Endothelial cell (in vitro differentiated cells): ENCODE data around the gene MYO1D. TPM values are rescaled to one million over a fixed set of nuclear protein-coding genes. Genes with fewer than 3 reads are reported as not detected.

Source experiments
- DNase-seq: peaks from one replicate; pipeline ENCODE4 v3.0.0; 2021; ENCODE audit warnings: low spot score
- H3K27ac Mint-ChIP-seq: one replicate; pipeline ENCODE4 v1.8.0; 2021; ENCODE audit warnings: mixed read lengths, inconsistent platforms; ENCODE audit not compliant: unreplicated experiment
- H3K27me3 Mint-ChIP-seq: one replicate; pipeline ENCODE4 v1.8.0; 2021; ENCODE audit warnings: mild to moderate bottlenecking, moderate library complexity, mixed read lengths, inconsistent platforms; ENCODE audit not compliant: unreplicated experiment
- H3K36me3 Mint-ChIP-seq: one replicate; pipeline ENCODE4 v1.8.0; 2021; ENCODE audit warnings: mild to moderate bottlenecking, low read depth, mixed read lengths, inconsistent platforms; ENCODE audit not compliant: unreplicated experiment
- H3K4me1 Mint-ChIP-seq: one replicate; pipeline ENCODE4 v1.8.0; 2021; ENCODE audit warnings: mild to moderate bottlenecking, mixed read lengths, inconsistent platforms; ENCODE audit not compliant: unreplicated experiment
- H3K4me3 Mint-ChIP-seq: one replicate; pipeline ENCODE4 v1.8.0; 2021; ENCODE audit warnings: mild to moderate bottlenecking, mixed read lengths, inconsistent platforms; ENCODE audit not compliant: unreplicated experiment
- H3K9me3 Mint-ChIP-seq: one replicate; pipeline ENCODE4 v1.8.0; 2021; ENCODE audit warnings: mixed read lengths, inconsistent platforms; ENCODE audit not compliant: unreplicated experiment
- CTCF ChIP-seq: fragments of 200-600 bp; sonication (generic); IDR thresholded peaks from one replicate; pipeline ENCODE4 v1.5.0; 2021; ENCODE audit warnings: antibody characterized with exemption; ENCODE audit not compliant: unreplicated experiment
- total RNA-seq: library from RNA; stranded (reverse); fragmentation: NEBNext Ultra II Directional; extraction: Animal tissue kit (Norgen Biotek cat#: 25700); gene quantifications from one replicate; pipeline ENCODE4 v1.2.1, GENCODE V29; 2021; ENCODE audit not compliant: unreplicated experiment

The MYO1D gene
- total RNA-seq, 1 donor from 2014 or later: 26.4 TPM

GRCh38 chr17:32484041-32484461 is 392.9 kb downstream of the MYO1D start:
- H3K27me3 Mint-ChIP-seq: peaks cover 11% of the 10 kb centered on the region
- no peak overlapping the region for H3K27ac Mint-ChIP-seq
- peaks cover 10% of the 10 kb centered on the region for H3K4me1 Mint-ChIP-seq
- no peak for TF ChIP-seq CTCF
- no peak overlapping the region for H3K4me3 Mint-ChIP-seq
- no peaks in the 10 kb centered on the region for H3K9me3 Mint-ChIP-seq
- DNase-seq: no peak
- peaks cover 29% of the 10 kb centered on the region for H3K36me3 Mint-ChIP-seq

- TF ChIP-seq CTCF: no peak
- Mint-ChIP-seq H3K4me1 (peaks cover 10% of the 10 kb centered on the region), H3K36me3 (peaks cover 32% of the 10 kb centered on the region), H3K4me3 (no peak overlapping the region), H3K27ac (no peak overlapping the region), H3K9me3 (no peaks in the 10 kb centered on the region), H3K27me3 (peaks cover 11% of the 10 kb centered on the region)
- peak; percentile 38 for DNase-seq
These were observed 393.4 kb downstream of the MYO1D start for GRCh38 chr17:32483451-32484019.

GRCh38 chr17:32482568-32483320 is 394.2 kb downstream of the MYO1D start:
- DNase-seq: no peak
- TF ChIP-seq CTCF: no peak
- Mint-ChIP-seq H3K27me3 (peaks cover 7% of the 10 kb centered on the region), H3K36me3 (peaks cover 38% of the 10 kb centered on the region), H3K9me3 (no peaks in the 10 kb centered on the region), H3K27ac (no peak overlapping the region), H3K4me3 (no peak overlapping the region), H3K4me1 (peaks cover 5% of the 10 kb centered on the region)

DNA sequence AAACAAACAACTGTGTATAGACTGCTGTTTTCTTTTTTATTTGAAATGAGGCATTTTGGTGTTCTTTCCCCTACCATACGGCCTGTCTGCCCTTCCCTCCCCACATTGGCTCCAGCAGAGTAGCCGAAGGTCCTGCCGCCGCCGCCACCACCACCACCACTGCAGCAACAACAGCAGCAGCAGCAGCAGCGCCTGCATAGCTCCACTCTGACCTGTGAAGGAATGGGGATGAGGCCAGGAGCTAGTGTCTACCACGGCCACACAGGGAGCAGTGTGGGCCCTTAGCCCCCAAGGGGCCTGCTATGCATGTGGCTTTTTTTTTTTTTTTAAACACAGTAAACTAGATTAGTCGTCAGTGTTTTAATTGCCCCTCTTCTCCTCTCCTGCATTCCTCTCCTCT is 395.7 kb downstream of the MYO1D start:
- H3K4me3 Mint-ChIP-seq: no peak overlapping the region
- H3K27me3 Mint-ChIP-seq: peaks cover 5% of the 10 kb centered on the region
- no peaks in the 10 kb centered on the region for H3K9me3 Mint-ChIP-seq
- H3K27ac Mint-ChIP-seq: no peak overlapping the region
- no peak for DNase-seq
- H3K36me3 Mint-ChIP-seq: peaks cover 45% of the 10 kb centered on the region
- peaks cover 3% of the 10 kb centered on the region for H3K4me1 Mint-ChIP-seq
- TF ChIP-seq CTCF: no peak

DNA sequence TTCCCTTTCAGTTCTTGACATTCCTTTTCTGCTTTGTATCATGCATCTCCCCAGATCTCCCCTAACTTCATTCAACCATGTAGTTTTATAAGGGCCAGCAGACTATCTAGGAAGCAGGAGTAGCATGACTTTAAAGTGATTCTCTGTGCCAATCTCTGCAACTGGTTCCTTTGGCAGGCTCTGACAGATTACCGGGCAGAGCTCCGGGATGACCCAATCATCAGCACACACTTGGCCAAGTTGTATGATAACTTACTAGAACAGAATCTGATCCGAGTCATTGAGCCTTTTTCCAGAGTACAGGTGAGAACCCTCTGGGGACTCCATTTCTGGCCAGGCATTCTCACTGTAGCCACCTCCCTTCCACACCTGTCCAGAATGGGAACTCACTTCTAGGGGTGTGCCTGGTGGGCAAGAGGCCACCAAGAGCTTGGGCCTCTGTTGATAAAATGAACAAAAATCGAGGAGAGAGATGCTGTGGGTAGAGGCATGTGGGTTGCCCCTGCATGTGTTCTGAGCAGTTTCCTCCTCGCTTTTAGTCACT is 397.8 kb downstream of the MYO1D start:
- Mint-ChIP-seq H3K27me3 (peaks cover 2% of the 10 kb centered on the region), H3K4me3 (no peak overlapping the region), H3K4me1 (peaks cover 3% of the 10 kb centered on the region), H3K27ac (no peak overlapping the region), H3K36me3 (peaks cover 54% of the 10 kb centered on the region), H3K9me3 (no peaks in the 10 kb centered on the region)
- no peak for TF ChIP-seq CTCF
- DNase-seq: no peak
